ENCODE results near the gene PIGV.

GRCh38 chr1:26759531-26759930, 28.2 kb upstream of the PIGV start:
- TF ChIP-seq RAD21 (IDR thresholded peaks at IDR 0.05; ENCODE audit: low read depth) (no peak), CEBPB (IDR thresholded peaks at IDR 0.05; ENCODE audit: low read depth) (no peak), EGR1 (IDR thresholded peaks at IDR 0.05; ENCODE audit: low read depth) (no peak), EZH2 (IDR thresholded peaks at IDR 0.05) (no peak), CTCF (IDR thresholded peaks at IDR 0.05 in 2 of 3, conservative IDR thresholded peaks at IDR 0.05 in 1 of 3; ENCODE audit: borderline replicate concordance in 1 of 3, insufficient read depth in 1 of 3, low read depth in 2 of 3, low read length in 2 of 3) (no peak), JUND (IDR thresholded peaks at IDR 0.05) (no peak)

Data from HCT116 (cell line).